VCaP (cell line): ENCODE measurements around the gene TMEM208.
A peak's percentile ranks its signal among the peaks of the same experiment; 100 is the strongest.

Experiments
- H3K27ac ChIP-seq: fragments of 450-650 bp; 2 replicates; pipeline ENCODE4 v1.5.1; 2017
- TF ChIP-seq, protein P1 (sequence below): fragments of 450-650 bp; conservative IDR thresholded peaks from 2 replicates; pipeline ENCODE4 v1.5.1; 2017; ENCODE audit warnings: mild to moderate bottlenecking, moderate library complexity

The TMEM208 gene

DNA sequence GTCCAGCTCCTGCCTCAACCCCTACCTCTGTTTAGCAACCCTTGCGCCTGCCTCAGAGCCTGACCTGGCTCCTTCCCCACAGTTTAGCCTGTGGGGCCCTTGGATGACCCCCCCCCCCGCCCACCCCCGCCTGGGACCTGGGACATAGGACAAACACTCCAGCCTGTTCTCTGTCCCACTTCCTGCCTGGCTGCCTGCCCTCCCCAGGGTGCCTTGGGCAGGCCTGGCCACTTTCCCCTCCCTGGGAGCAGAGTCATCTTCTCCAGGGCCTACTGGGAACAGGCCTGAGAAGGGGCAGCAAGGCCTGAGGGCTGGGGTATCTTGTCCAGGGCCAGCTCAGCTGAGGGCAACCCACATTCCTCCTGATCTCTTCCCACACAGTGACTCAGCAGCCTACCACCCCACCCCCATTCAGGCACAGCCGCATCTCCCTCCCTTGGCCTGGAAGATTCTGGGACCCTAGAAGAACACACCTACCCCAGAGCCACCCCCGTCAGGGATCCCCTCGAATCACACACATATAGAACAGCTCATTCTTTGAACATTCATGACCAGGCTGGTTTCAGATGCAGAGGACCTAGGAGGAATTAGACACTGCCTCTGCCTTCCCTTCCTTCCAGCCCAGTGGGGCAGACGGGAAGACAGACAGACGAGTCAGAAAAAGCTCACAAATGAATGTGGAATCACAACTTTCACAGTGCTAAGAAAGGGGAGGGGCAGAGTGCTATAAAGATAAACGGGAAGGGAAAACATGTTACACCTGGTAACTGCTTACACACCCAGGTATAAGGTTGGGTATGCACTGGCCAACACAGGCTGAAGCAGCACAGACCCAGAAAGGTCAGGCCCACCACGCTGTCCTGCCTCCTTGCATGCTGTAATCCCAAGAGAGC lies 14.3 kb downstream of the TMEM208 start:
- peak overlapping the region; percentile 67 for H3K27ac ChIP-seq
- TF ChIP-seq, protein P1, sequence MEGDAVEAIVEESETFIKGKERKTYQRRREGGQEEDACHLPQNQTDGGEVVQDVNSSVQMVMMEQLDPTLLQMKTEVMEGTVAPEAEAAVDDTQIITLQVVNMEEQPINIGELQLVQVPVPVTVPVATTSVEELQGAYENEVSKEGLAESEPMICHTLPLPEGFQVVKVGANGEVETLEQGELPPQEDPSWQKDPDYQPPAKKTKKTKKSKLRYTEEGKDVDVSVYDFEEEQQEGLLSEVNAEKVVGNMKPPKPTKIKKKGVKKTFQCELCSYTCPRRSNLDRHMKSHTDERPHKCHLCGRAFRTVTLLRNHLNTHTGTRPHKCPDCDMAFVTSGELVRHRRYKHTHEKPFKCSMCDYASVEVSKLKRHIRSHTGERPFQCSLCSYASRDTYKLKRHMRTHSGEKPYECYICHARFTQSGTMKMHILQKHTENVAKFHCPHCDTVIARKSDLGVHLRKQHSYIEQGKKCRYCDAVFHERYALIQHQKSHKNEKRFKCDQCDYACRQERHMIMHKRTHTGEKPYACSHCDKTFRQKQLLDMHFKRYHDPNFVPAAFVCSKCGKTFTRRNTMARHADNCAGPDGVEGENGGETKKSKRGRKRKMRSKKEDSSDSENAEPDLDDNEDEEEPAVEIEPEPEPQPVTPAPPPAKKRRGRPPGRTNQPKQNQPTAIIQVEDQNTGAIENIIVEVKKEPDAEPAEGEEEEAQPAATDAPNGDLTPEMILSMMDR = no peak

DNA sequence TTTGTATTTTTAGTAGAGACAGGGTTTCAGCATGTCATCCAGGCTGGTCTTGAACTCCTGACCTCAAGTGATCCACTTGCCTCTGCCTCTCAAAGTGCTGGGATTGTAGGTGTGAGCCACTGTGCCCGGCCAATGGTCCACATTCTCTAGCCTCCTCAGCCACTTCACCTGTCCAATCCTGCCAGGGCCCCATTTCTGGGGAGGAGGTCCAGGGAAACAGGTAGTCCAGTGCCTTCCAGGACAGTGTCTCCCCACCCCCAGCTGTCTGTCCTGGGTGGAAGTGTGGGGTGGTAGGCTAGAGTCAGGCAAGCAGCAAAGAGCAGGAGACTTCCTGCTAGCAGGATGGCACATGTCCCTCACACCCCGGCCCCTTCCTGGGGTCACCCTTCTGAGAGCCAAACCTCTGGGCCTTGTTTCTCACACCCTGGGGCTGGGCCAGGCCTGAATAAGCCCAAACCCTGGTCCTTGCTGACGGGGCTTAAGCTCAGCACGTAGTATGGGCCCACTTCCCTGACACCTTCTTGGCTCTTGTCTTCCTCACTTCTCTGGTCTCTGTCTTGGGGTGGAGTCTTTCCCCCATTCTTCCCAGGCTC lies 15.3 kb downstream of the TMEM208 start:
- TF ChIP-seq, protein P1 = no peak
- H3K27ac ChIP-seq = peak overlapping the region; percentile 67; the same call in 1 of the 2 replicates

DNA sequence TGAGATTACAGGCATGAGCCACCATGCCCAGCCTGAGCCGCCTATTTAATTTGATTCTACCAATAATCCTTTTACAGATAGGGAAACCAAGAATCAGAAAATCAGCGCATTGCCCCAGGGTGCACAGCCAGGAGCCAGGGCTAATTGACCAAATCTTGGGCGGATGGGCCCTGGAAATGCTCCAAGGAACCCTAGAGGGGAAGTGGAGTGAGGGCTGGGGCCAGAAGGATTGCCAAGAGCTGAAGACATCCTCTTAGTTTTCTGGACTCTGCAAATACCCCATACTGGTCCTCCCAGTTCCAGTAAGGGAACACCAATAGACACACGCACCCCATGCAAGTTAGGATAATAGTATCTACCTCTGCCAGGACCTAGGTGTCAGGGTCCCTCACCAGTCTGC lies 16.6 kb downstream of the TMEM208 start:
- H3K27ac ChIP-seq = no peak overlapping the region
- TF ChIP-seq, protein P1 = no peak

DNA sequence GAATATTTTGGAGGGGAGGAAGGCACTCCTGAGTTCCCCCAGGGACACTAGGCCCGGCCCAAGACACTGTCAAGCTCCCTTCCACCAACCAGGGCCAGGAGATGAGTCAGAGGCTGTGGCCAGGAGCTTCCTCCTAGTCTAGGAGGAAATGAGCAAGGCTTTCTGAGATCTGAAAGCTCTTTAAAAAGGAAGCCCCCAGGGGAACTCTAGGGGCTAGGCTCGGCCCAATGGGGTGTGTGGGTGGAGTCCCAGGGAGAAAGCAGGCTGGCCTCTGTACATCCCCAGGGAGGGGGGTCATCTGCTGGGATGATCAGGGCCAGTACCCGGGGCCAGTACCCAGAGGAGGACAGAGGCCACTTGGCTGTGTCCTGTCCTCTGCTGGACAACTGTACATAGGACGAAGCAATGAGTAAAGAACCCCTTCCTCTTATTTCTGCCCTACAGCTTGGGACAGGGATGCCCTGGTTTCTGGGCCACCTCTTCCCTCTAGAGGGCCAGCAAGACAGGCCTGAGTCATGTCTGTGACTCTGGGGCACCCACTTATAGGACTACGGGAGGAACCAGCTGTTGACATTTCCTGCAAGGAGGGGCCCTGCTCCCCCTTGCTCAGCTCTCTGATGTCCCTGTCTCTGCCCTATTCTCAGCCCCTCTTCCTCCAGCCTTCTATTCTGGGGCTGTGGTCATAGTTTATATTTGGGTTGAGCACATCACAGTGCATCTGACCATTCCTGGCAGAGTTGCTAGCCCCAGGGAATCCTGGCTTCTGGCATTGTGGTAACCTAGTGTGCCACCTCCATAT lies 17.7 kb downstream of the TMEM208 start:
- TF ChIP-seq, protein P1 = no peak

DNA sequence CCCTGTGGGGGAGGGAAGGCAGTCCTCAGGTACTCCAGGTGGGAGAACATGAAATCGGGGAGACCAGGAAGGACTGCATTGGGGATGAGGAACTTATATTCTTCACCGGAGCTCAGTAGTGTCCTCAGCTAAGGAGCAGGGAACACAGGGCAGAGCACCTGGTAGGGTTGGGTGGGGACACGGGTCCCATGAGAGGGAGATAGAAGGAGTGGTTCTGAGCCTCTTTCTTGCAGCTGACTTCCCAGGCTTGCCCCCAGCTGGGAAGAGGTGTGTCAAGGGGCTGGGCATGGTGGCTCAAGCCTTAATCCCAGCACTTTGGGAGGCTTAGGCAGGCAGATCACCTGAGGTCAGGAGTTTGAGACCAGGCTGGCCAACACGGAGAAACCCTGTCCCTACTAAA lies 18.3 kb downstream of the TMEM208 start:
- H3K27ac ChIP-seq = peak overlapping the region; percentile 80
- TF ChIP-seq, protein P1 = no peak

More for the DNA sequence above, 17.7 kb downstream of the TMEM208 start:
- no peak overlapping the region for H3K27ac ChIP-seq

DNA sequence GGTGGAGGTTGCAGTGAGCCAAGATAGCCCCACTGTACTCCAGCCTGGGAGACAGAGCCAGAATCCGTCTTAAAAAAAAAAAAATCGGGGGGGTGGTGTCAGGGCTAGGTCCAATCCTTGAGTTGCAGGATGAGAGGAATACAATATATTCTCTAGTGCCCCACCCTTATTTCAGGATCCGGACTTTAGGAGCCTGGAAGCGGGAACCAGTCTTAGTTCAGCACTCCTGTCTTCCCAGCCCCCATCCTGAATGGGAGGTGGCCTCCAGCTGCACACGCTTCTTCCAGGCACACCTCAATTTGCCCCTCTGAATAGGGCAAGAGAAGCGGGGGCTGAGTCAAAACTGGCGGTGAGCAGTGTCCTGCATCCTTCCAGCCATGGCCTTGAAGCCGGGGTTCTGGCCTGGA lies 18.7 kb downstream of the TMEM208 start:
- peak overlapping the region; percentile 80 for H3K27ac ChIP-seq
- TF ChIP-seq, protein P1 = no peak
